HUES64 (cell line): ENCODE results near the gene CYP2C8. TPM values are rescaled to one million over a fixed set of nuclear protein-coding genes. Genes with fewer than 3 reads are reported as not detected.
"Not testable (repeated sequence)": the region's sequence is repeated elsewhere in the genome, so short reads cannot be mapped to it uniquely, and the experiment has no call there.

Experiments used
- H3K27ac ChIP-seq: 2 replicates; pipeline ENCODE4 v1.7.0; 2013; ENCODE audit warnings: low read depth, low read length, inconsistent platforms
- H3K27me3 ChIP-seq: 2 replicates; pipeline ENCODE4 v1.6.1; 2013; ENCODE audit warnings: mild to moderate bottlenecking, low read length; ENCODE audit not compliant: insufficient read depth
- H3K36me3 ChIP-seq: 2 replicates; pipeline ENCODE4 v1.6.1; 2013; ENCODE audit warnings: mild to moderate bottlenecking, low read length; ENCODE audit not compliant: insufficient read depth
- H3K4me1 ChIP-seq: 2 replicates; pipeline ENCODE4 v1.6.1; 2013; ENCODE audit warnings: mild to moderate bottlenecking, low read length, moderate library complexity; ENCODE audit not compliant: insufficient read depth
- H3K4me3 ChIP-seq: 2 replicates; pipeline ENCODE4 v1.5.1; 2013; ENCODE audit warnings: mild to moderate bottlenecking, low read length, moderate library complexity
- H3K9ac ChIP-seq: 2 replicates; pipeline ENCODE4 v1.6.1; 2013; ENCODE audit warnings: mild to moderate bottlenecking, low read depth, low read length
- H3K9me3 ChIP-seq: 2 replicates; pipeline ENCODE4 v1.6.1; 2013; ENCODE audit warnings: low read depth, low read length; ENCODE audit not compliant: insufficient read depth
- WGBS: fragments of 150-250, 120-280 bp; methylation state at CpG from one replicate; pipeline ENCODE4 v1.1.7; 2013; ENCODE audit warnings: missing lambda C conversion rate; 5-methylcytosine and 5-hydroxymethylcytosine counted together
- polyA plus RNA-seq, 2 experiments: library from polyadenylated mRNA; stranded (reverse); fragments of 50-300 nt; gene quantifications; one replicate each; pipeline ENCODE4 v1.2.3, GENCODE V29; 2013

Gene CYP2C8
- 0.50 TPM for polyA plus RNA-seq (2013, experiment 1 of 2)
- 0.51 TPM for polyA plus RNA-seq (2013, experiment 2 of 2)

DNA sequence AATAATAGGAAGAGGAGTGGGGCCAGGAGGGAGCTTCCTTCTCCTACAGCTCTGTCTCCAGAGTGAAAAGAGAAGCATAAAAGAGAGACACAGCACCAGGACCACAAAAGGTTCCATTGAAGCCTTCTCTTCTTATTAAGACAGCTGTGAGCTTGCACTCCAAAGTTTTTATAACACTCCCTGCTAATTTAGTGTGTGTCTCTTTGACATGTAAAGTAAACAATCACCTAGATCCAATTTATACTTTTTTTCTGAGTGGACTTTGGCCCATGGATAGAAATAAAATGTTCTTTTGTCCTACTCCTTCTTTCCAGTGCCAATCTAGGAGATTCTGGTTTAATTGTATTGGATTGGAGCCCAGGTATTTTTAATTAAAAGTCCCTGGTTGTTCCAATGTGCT is at the start of gene CYP2C8:
CYP2C8 (minus strand) TSS at position 212 of the 400 bp plus-strand sequence; CDS start at position 117, 95 bp downstream.
- no peak within 1 kb of the TSS for H3K9ac ChIP-seq
- H3K4me3 ChIP-seq, result no peak within 1 kb of the TSS
- H3K9me3 ChIP-seq, result peaks cover 13% of the 10 kb centered on the region
- no peaks in the 10 kb centered on the region for H3K27me3 ChIP-seq
- H3K27ac ChIP-seq, result no peak within 1 kb of the TSS
- H3K4me1 ChIP-seq, result no peaks in the 10 kb centered on the region
- H3K36me3 ChIP-seq, result no peaks in the 10 kb centered on the region

GRCh38 chr10:95116869-95117269 is 47.6 kb upstream of the CYP2C8 start:
- Histone ChIP-seq H3K4me3 (no peak overlapping the region), H3K27me3 (no peaks in the 10 kb centered on the region), H3K36me3 (no peaks in the 10 kb centered on the region), H3K9me3 (peaks cover 28% of the 10 kb centered on the region), H3K9ac (no peak overlapping the region), H3K27ac (no peak overlapping the region), H3K4me1 (no peaks in the 10 kb centered on the region)
- 69% methylated on average over 2 of the region's 2 CpGs for WGBS

- not testable (repeated sequence) for H3K27me3 ChIP-seq, H3K4me3 ChIP-seq, H3K9ac ChIP-seq, H3K4me1 ChIP-seq, H3K9me3 ChIP-seq, H3K27ac ChIP-seq, H3K36me3 ChIP-seq
- WGBS, result 93% methylated on average over 6 of the region's 6 CpGs
Measured at GRCh38 chr10:95110823-95111222, 41.5 kb upstream of the CYP2C8 start.

GRCh38 chr10:95097805-95098204 is 28.5 kb upstream of the CYP2C8 start:
- Histone ChIP-seq H3K4me1 (no peaks in the 10 kb centered on the region), H3K9ac (no peak overlapping the region), H3K9me3 (no peaks in the 10 kb centered on the region), H3K36me3 (no peaks in the 10 kb centered on the region), H3K27me3 (no peaks in the 10 kb centered on the region), H3K4me3 (no peak overlapping the region), H3K27ac (no peak overlapping the region)
- WGBS, result 83% methylated on average over 1 of the region's 1 CpG

DNA sequence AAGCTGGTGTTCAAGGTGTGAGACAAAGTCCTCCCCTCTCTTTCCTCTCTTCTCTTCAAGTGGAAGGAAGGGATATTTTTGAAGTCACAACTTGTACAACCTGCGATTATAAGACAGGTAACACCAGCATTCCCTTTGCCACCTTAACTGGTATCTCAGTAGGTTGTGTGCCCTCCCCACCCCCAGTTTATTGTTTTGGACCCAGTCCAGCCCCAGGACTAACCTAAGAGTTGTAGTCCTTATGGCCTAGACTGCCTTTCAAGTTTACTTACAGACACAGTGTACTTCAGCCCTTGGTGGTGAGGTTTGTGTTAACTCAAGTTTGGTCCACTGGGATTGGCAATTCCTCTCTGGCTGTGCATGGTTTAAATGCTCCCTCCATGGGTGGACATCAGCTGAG is 26.8 kb upstream of the CYP2C8 start:
- no peak overlapping the region for H3K4me3 ChIP-seq
- 100% methylated on average over 1 of the region's 1 CpG for WGBS
- no peaks in the 10 kb centered on the region for H3K9me3 ChIP-seq
- H3K36me3 ChIP-seq, result no peaks in the 10 kb centered on the region
- no peak overlapping the region for H3K27ac ChIP-seq
- no peak overlapping the region for H3K9ac ChIP-seq
- no peaks in the 10 kb centered on the region for H3K27me3 ChIP-seq
- no peaks in the 10 kb centered on the region for H3K4me1 ChIP-seq

DNA sequence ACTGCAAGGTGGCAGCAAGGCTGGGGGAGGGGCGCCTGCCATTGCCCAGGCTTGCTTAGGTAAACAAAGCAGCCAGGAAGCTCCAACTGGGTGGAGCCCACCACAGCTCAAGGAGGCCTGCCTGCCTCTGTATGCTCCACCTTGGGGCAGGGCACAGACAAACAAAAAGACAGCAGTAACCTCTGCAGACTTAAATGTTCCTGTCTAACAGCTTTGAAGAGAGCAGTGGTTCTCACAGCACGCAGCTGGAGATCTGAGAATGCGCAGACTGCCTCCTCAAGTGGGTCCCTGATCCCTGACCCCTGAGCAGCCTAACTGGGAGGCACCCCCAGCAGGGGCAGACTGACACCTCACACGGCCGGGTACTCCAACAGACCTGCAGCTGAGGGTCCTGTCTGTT is 10.3 kb upstream of the CYP2C8 start:
- not testable (repeated sequence) for H3K36me3 ChIP-seq, H3K27me3 ChIP-seq, H3K27ac ChIP-seq, H3K4me1 ChIP-seq, H3K9ac ChIP-seq, H3K4me3 ChIP-seq
- H3K9me3 ChIP-seq, result peaks cover 14% of the 10 kb centered on the region
- 93% methylated on average over 3 of the region's 5 CpGs for WGBS

DNA sequence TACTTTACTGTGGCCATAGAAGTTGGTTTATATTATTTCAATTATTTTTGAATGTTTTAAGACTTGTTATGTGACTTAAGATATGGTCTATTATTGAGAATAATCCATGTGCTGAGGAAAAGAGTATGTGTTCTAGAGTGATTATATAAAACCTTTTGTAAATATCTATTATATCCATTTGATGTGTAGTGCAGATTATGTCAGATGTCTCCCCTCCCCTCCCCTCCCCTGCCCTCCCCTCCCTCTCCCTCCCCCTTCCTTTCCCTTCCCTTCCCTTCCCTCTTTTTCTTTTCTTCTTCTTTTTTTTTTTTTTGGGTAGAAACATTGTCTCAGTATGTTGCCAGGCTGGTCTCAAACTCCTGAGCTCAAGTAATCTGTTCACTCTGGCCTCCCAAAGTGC is 8.3 kb upstream of the CYP2C8 start:
- Histone ChIP-seq H3K27ac (no peak overlapping the region), H3K4me3 (no peak overlapping the region), H3K9ac (no peak overlapping the region), H3K9me3 (peaks cover 14% of the 10 kb centered on the region), H3K4me1 (no peaks in the 10 kb centered on the region), H3K36me3 (no peaks in the 10 kb centered on the region), H3K27me3 (no peaks in the 10 kb centered on the region)

DNA sequence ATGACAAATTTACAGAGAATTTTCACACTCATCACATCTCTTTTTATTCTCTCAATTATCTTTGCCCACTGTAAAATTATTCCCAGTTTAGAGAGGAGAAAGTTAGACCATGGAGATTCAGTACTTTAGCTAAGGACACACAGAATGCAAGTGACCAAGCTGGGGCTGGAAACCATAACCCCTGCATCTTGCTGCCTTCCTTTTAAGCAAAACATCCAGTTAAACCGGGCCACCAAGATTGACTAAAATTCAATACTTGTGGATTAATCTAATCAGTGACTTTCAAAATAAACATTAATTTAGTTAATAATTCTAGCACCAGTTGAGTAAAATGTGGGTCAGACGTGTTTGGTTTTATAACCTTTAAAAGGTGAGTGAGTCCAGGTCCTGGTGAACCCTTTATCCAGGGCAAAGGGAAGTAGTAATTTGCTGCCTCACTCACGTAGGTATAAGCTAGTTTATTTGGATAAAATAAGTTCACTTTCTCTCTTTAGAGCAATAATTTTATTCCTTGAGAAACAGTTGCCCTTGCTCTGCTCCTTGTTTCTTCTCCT is 1.9 kb upstream of the CYP2C8 start:
- no peaks in the 10 kb centered on the region for H3K27me3 ChIP-seq
- H3K36me3 ChIP-seq, result no peaks in the 10 kb centered on the region
- H3K9me3 ChIP-seq, result no peaks in the 10 kb centered on the region
- H3K9ac ChIP-seq, result no peak overlapping the region
- WGBS, result 86% methylated on average over 2 of the region's 3 CpGs
- no peaks in the 10 kb centered on the region for H3K4me1 ChIP-seq
- H3K4me3 ChIP-seq, result no peak overlapping the region
- H3K27ac ChIP-seq, result no peak overlapping the region

GRCh38 chr10:95064125-95064524 is 5.2 kb downstream of the CYP2C8 start:
- 88% methylated on average over 4 of the region's 4 CpGs for WGBS
- not testable (repeated sequence) for H3K9ac ChIP-seq, H3K27me3 ChIP-seq, H3K4me1 ChIP-seq, H3K4me3 ChIP-seq, H3K36me3 ChIP-seq, H3K27ac ChIP-seq
- peaks cover 17% of the 10 kb centered on the region for H3K9me3 ChIP-seq

DNA sequence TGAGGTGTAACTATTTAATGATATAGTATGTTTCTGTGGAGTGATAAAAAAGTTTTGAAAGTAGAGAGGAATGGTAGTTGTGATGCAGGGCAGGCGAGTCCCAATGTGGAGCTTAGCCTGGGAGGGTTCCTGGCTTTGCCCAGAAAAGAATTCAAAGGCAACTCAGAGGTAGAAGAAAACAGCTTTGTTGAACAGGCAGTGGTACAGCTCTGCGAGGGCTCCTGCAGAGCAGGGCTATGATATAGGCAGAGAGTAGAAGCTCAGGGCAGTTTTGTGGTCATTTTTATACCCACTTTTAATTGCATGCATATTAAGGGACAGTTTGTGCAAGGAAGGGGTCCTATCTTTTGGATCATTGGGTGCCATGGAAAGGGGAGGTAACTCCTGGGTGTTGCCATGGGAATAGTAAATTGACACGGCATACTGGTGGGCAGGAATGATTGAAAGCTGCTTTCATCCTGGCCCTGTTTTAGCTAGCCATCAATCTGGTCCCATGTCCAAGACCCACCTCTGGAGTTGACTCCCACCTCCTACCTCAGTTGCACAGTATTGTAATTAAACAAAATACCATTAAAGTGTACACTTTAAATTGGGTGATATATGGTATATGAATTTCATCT is 12.4 kb downstream of the CYP2C8 start:
- 90% methylated on average over 3 of the region's 3 CpGs for WGBS
- no peak overlapping the region for H3K4me3 ChIP-seq
- no peaks in the 10 kb centered on the region for H3K27me3 ChIP-seq
- no peaks in the 10 kb centered on the region for H3K4me1 ChIP-seq
- H3K27ac ChIP-seq, result no peak overlapping the region
- no peaks in the 10 kb centered on the region for H3K9me3 ChIP-seq
- H3K9ac ChIP-seq, result no peak overlapping the region
- no peaks in the 10 kb centered on the region for H3K36me3 ChIP-seq

DNA sequence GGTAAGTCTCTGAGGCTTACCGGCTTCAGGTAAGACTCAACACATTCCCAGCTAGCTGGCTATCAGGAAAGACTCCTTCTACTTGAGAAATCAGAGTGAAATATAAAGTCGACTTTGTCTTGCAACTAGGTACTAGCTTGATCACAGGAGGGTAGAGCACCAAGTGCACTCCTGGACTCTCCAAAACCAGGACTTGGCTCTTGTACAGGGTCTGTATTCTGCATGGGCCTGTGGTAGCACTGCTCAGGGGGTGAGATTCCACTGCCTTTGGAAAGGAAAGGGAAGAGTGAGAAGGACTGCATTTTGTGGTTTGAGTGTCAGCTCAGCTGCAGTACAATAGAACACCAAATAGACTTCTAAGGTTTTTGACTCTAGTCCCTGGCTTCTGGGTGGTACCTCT is 19.4 kb downstream of the CYP2C8 start:
- Histone ChIP-seq H3K27ac (no peak overlapping the region), H3K9ac (no peak overlapping the region), H3K9me3 (no peaks in the 10 kb centered on the region), H3K4me1 (no peaks in the 10 kb centered on the region), H3K4me3 (no peak overlapping the region), H3K36me3 (no peaks in the 10 kb centered on the region), H3K27me3 (no peaks in the 10 kb centered on the region)
- 86% methylated on average over 2 of the region's 2 CpGs for WGBS

DNA sequence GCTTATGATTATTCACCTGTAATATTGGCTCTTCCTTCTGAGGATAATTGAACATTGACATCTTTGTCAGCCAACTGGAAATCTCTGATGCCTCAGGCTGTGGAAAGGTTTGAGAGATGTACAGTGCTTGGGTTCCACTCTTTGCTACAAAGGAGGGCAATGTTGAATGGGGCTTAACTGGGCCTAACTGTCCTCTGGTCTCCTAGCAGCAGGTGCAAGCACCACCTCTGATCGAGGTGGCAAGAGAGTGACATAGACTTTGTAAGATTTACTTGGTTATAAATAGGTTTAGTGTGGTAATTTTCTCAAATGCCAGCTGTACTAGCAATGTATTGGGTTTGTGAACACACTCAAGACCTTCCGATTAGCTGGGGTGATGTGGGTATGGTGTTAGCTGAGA is 21.1 kb downstream of the CYP2C8 start:
- WGBS, result 96% methylated on average over 2 of the region's 2 CpGs
- no peaks in the 10 kb centered on the region for H3K36me3 ChIP-seq
- no peaks in the 10 kb centered on the region for H3K9me3 ChIP-seq
- H3K9ac ChIP-seq, result no peak overlapping the region
- no peaks in the 10 kb centered on the region for H3K27me3 ChIP-seq
- H3K4me1 ChIP-seq, result no peaks in the 10 kb centered on the region
- H3K27ac ChIP-seq, result no peak overlapping the region
- H3K4me3 ChIP-seq, result no peak overlapping the region
